DOHH2 (cell line): Measurements from ENCODE around the gene CDK5R1.

ENCODE experiments used
- EZH2phosphoT487 ChIP-seq: fragments of 200-600 bp; sonication (generic); IDR thresholded peaks from 2 replicates; pipeline ENCODE4 v1.6.1; 2017; ENCODE audit warnings: borderline replicate concordance, mild to moderate bottlenecking, antibody characterized with exemption, low read length, moderate library complexity, mixed read lengths
- TF ChIP-seq, protein P1 (sequence below): fragments of 200-600 bp; sonication (generic); IDR thresholded peaks from one replicate; pipeline ENCODE4 v1.5.1; 2014; ENCODE audit warnings: antibody characterized with exemption, mild to moderate bottlenecking, low read depth, low read length; ENCODE audit not compliant: poor library complexity, severe bottlenecking

DNA sequence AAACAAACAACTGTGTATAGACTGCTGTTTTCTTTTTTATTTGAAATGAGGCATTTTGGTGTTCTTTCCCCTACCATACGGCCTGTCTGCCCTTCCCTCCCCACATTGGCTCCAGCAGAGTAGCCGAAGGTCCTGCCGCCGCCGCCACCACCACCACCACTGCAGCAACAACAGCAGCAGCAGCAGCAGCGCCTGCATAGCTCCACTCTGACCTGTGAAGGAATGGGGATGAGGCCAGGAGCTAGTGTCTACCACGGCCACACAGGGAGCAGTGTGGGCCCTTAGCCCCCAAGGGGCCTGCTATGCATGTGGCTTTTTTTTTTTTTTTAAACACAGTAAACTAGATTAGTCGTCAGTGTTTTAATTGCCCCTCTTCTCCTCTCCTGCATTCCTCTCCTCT, 5.6 kb upstream of the CDK5R1 start:
- TF ChIP-seq, protein P1, sequence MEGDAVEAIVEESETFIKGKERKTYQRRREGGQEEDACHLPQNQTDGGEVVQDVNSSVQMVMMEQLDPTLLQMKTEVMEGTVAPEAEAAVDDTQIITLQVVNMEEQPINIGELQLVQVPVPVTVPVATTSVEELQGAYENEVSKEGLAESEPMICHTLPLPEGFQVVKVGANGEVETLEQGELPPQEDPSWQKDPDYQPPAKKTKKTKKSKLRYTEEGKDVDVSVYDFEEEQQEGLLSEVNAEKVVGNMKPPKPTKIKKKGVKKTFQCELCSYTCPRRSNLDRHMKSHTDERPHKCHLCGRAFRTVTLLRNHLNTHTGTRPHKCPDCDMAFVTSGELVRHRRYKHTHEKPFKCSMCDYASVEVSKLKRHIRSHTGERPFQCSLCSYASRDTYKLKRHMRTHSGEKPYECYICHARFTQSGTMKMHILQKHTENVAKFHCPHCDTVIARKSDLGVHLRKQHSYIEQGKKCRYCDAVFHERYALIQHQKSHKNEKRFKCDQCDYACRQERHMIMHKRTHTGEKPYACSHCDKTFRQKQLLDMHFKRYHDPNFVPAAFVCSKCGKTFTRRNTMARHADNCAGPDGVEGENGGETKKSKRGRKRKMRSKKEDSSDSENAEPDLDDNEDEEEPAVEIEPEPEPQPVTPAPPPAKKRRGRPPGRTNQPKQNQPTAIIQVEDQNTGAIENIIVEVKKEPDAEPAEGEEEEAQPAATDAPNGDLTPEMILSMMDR, result no peak
- TF ChIP-seq EZH2phosphoT487, result no peak
